HG03571 (cell line): ENCODE measurements around the gene SCN5A.

ENCODE experiments used
- ATAC-seq: cut with Tn5 transposase; IDR thresholded peaks from one replicate; pipeline ENCODE4 v1.9.1; 2021; ENCODE audit not compliant: unreplicated experiment

Gene SCN5A

DNA sequence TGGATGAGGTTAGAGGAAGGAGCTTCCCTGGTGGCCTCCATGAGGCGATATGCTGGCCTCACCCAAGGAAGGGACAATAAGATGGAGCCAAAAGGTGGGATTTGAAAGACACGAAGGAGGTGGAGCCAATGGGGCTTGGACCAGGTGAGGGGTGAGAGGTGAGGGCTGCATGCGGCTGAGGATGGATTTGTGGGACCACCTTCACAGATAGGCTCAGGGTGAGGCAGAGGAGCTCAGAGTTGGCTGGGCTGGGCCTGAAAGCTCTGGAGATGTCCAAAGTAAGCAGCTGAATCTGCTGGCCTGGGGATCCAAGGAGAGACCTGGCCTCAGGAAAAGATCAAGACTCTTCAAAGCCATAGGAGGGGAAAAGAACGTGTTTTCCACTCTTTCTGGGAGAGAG lies 103.5 kb downstream of the SCN5A start:
- ATAC-seq: no peak

- no peak for ATAC-seq
Measured at GRCh38 chr3:38545550-38545949, 103.9 kb downstream of the SCN5A start.

- ATAC-seq: no peak
Measured at GRCh38 chr3:38544926-38545325, 104.6 kb downstream of the SCN5A start.

DNA sequence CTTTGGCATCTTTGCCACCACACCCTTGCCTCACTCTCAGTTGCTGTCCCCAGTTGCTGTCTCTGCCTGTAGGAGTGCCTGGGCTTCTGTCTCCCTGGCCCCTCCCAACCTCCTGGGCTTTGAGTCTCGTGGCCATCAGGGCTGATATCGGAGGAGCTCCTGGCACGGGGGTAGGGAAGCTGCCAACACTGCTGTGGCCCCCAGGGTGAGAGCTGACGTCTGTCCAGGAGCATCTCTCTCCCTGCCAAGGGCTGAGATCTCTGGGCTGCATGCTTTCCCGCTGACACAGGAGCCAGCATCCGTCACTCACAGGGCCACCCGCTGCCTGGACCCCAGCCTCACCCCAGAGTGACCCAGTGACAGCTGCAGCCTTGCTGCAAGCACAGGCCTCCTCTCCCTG lies 105.9 kb downstream of the SCN5A start:
- no peak for ATAC-seq

- ATAC-seq: no peak
Measured at GRCh38 chr3:38542401-38543298, 106.8 kb downstream of the SCN5A start.

GRCh38 chr3:38541806-38542205 lies 107.7 kb downstream of the SCN5A start:
- no peak for ATAC-seq

DNA sequence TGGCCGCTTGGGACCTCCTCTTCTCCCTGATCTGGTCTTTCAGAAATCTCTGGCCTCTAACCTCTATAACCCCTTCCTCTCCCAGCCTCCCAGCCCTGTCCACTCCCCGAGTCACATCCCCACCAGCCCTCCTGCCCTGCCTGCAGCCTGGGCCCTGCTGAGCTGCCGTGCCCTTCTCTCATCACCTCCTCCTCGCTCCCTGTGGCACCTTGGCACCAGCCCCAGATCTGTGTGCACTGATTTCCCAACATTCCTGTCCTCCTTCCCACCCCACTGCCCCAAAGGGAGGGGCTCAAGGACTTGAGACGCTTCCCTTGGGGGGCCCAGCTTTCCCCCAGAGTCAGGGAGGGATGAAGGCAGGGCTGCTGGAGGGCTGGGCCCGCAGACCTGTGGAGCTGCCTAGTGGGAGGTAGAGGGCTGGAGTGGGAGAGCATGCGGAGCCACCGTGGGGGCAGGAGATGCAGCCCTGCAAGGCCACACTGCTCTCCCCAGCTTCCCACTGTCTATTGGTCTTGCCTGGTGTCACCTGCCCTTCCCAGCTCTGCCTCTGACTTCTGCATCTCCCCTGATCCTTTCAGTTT lies 110.6 kb downstream of the SCN5A start:
- ATAC-seq: no peak

DNA sequence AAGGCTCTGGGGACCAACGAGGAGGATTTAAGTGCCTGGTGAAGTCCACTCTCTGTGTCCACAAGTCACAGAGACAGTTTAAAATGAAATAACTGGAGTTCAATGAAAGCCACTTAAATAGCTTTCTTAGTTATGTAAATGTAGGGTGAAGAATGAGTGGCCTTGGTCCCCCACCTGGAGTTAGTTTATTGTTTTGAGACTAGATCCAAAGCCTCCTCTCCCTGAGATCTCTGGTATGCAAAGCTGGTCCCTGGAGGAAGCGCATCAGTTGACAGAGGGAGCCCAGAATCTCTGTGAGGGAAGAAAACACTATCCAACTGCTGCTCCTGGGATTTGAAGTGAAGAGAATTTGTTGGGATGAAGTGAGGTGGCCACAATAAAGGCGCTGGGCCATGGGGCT lies 112.8 kb downstream of the SCN5A start:
- ATAC-seq: no peak

GRCh38 chr3:38534604-38535003 lies 114.9 kb downstream of the SCN5A start:
- no peak for ATAC-seq

DNA sequence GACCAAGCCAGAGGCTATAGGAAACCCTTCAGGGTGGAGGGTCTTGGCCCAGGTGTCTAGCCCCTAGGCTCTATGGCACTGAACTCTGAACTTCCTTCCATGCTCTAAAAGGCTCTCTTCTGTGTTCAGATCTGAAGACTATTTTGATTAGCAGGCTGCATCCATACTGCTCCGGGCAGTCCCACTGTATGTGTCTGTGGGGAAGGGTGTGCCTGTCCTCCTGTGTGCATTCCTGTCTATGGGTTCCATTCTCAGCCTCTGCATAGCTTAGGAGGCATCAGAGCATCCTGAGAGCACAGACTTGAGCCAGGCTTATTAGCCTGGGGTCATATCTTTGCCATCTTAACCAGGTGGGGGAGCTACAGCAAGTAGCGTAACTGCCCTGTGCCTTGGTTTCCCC lies 115.3 kb downstream of the SCN5A start:
- ATAC-seq: no peak

- no peak for ATAC-seq
Measured at GRCh38 chr3:38533285-38533976, 116.1 kb downstream of the SCN5A start.

GRCh38 chr3:38532529-38532928 lies 117.0 kb downstream of the SCN5A start:
- ATAC-seq: no peak

GRCh38 chr3:38528457-38528856 lies 121.0 kb downstream of the SCN5A start:
- no peak for ATAC-seq

DNA sequence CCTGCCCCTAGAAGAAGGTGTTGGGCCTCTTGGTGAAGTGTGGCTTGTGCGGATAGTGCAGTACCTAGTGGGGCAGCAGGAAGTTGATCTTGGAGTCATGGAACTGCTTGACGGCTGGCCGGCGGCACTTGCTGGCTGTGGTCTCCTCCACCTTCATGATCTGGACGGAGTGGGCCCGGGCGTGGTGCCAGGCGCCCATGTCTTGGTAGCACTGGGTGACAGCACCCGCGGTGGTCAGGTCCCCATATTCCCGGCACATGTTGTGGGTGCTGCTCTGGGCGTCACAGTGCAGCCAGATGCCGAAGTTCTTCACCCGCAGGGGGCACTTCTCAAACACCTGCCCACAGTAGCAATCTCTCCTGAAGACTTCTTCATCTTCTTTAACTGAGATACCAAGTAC lies 122.7 kb downstream of the SCN5A start:
- ATAC-seq: no peak

DNA sequence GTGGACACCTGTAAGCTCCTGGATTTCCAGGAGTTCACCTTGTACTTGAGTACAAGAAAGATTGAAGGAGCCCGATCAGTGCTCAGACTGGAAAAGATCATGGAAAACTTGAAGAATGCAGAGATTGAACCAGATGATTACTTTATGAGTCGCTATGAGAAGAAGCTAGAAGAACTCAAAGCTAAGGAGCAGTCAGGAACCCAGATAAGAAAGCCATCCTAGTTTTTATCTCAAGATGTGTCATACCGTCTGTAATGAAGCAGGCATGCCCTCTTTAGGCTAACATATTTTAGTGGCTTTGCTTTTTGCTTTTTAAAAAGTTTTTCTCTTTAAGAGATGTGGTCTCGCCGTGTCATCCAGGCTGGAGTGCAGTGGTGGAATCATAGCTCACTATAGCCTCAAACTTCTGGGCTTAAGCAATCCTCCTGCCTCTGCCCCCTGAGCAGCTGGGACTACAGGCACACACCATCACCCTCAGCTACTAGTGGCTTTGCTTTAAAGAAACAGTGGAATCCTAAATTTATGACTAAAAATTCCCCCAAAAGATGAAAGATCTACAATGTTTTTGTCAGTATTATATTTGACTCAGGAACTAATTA lies 125.2 kb downstream of the SCN5A start:
- no peak for ATAC-seq

DNA sequence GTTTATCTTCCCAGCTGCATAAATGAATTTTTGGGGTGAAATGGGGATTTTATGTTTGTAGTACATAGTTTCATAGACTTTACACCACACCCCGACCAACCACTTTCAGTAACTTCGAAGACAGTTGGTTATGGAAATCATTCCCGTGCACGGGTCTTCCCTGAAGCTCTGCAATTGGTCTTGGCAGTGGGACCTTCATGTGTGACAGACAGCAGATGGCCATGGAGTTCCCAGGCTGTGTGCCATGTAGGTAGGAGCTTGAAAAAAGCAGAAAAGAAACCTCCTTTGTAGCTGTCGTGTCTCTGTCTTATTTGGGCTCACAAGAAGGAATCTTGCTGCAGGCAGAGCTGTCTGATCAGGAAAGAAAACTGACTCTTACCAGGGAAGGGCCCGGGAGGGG lies 127.5 kb downstream of the SCN5A start:
- ATAC-seq: no peak

GRCh38 chr3:38521391-38521987 lies 128.0 kb downstream of the SCN5A start:
- ATAC-seq: no peak

DNA sequence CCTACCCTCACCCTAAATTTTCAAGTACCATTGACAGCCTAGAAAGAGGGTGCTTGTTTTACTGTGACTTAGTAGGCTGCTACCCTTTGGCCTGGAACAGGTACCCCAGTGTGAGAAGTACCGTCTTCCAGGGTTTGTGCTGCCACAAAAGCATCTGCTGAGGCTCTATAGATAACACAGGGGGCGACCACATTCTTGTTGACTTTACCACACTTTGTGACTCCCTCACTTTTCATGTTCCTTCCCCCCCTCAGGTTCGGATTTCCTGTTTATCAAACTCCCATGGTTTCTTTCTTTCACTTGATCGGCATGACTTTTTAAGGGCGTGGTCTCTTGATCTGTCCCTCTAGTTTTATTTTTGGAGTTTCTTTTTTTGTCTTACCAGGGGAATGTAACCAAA lies 129.8 kb downstream of the SCN5A start:
- no peak for ATAC-seq

DNA sequence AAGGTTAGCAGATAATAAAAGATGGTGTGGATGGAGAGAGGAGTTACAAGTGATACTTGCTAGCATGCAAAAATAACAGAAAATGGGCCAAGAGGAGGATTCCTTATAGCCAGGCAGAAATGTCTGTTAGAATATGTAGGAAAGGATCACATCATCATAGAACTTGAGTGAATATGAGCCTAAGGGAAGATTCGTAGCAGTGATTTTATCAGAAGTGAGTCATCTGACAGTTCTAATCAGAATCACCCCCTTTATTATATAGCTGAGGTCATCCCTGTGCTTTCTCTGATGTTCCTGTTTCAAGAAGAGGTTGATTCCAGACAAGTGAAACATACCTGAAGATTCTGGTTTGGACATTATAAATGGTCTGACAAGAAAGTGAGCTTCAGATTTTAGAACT lies 130.5 kb downstream of the SCN5A start:
- no peak for ATAC-seq

- no peak for ATAC-seq
Measured at GRCh38 chr3:38516669-38517068, 132.8 kb downstream of the SCN5A start.

DNA sequence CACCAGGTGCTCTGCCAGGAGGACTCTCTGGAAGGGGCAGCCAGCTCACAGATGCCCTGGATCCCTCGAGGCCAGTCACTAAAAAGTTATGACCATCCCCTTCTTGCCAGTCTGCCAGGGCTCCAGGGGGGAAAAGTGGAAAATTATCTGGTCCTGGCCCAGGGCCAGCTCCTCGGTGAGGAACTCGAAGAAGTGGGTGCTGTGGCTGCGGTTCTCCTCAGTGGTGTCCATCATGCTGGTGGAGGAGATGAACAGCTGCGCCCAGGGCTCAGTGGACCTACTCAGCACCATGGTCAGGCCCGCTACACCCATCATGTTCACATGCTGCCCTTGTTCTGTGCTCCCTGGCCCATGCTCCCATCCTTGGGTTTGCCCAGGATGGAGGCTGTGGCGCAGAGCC lies 134.1 kb downstream of the SCN5A start:
- ATAC-seq: no peak
